Suprapubic skin (tissue), 4 donors: ENCODE data around the gene VEGFA. TPM values are rescaled to one million over a fixed set of nuclear protein-coding genes. Genes with fewer than 3 reads are reported as not detected.

ENCODE experiments used
- DNase-seq, 2 donors: peaks; one replicate each; pipeline ENCODE4 v3.0.0-alpha.2; 2019; ENCODE audit warnings: low spot score in 2 of 2
- H3K27ac ChIP-seq: fragments of 200-600 bp; sonication (generic); one replicate; pipeline ENCODE4 v1.5.1; 2019
- H3K27me3 ChIP-seq: fragments of 200-600 bp; sonication (generic); one replicate; pipeline ENCODE4 v1.5.1; 2019
- H3K36me3 ChIP-seq: fragments of 200-600 bp; sonication (generic); one replicate; pipeline ENCODE4 v1.5.1; 2019
- H3K4me1 ChIP-seq: fragments of 200-600 bp; sonication (generic); one replicate; pipeline ENCODE4 v1.5.1; 2019
- H3K4me3 ChIP-seq: fragments of 200-600 bp; sonication (generic); one replicate; pipeline ENCODE4 v1.5.1; 2019; ENCODE audit warnings: mild to moderate bottlenecking
- H3K9me3 ChIP-seq: fragments of 200-600 bp; sonication (generic); one replicate; pipeline ENCODE4 v1.5.1; 2019
- EP300 ChIP-seq: sonication (generic); formaldehyde crosslinking; IDR thresholded peaks from one replicate; pipeline ENCODE4 v1.6.1; 2017; ENCODE audit warnings: antibody characterized with exemption
- POLR2A ChIP-seq, 2 donors: fragments of 450-650 bp; IDR thresholded peaks; one replicate each; pipeline ENCODE4 v1.6.1; 2017; ENCODE audit warnings: antibody characterized with exemption in 2 of 2, mild to moderate bottlenecking in 2 of 2, moderate library complexity in 2 of 2
- POLR2AphosphoS5 ChIP-seq, 3 donors: sonication (generic); formaldehyde crosslinking; IDR thresholded peaks; one replicate each; pipeline ENCODE4 v1.6.1; 2017; ENCODE audit warnings: antibody characterized with exemption in 3 of 3
- WGBS: methylation state at CpG from one replicate; pipeline ENCODE4 v1.1.5; 2018; 5-methylcytosine and 5-hydroxymethylcytosine counted together
- total RNA-seq, 4 donors: library from RNA; depleted of rRNA; stranded (reverse); fragments of >200 nt; gene quantifications; one replicate each; pipeline ENCODE4 v1.1.0, GENCODE V29; 2016
- TF ChIP-seq, protein P1 (sequence below), 2 donors: fragments of 200-600 bp in 1 of 2; fragments of 450-650 bp in 1 of 2; sonication (generic) in 1 of 2; IDR thresholded peaks; one replicate each; pipeline ENCODE4 v1.5.1; 2016 to 2019; ENCODE audit warnings: antibody characterized with exemption in 2 of 2, mild to moderate bottlenecking in 1 of 2, moderate library complexity in 1 of 2

VEGFA gene
- total RNA-seq, 4 donors from 2014 or later = 25.4 to 147 (median 43.6) TPM

DNA sequence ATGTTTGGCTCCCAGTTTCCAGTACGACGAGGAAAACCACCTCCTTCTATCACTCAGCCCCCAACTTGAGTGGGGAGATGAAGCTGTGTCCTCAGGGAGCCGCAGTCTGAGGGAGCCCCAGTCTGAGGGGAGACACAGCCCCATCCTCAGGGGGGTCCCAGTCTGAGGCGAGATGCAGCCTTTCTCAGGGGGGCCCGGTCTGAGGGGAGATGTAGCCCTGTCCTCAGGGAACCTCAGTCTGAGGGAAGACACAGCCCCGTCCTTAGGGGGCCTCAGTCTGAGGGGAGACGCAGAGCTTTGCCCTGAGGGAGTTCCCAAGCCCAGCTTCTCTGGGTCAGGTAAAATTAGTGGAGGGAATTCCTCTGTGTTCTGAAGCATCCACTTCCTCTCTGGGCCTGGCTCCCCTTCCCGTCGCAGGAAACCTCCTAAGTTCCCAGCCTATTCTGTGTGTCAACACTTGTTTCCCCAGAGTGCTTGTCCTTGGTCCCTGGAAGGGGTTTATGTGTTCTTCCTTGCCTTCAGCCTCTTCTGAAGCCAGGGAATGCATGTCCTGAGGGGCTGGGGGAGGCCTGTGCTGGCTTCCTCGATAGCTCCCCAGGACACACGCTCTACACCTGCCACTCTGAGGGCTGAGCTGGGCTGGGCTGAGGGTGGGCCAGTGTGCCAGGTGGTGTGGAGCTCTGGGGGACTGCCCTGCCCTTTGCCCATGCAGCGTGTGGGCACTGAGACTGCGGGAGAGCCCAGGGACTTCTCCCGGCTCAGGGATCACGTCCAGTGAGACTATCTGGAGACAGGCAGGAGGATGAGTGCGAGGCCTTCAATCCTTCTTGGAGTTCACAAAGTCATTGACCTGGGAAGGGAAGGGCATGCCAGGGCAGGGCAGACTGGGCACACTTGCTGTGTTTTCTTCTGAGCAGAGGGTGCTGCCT lies 55.4 kb downstream of the VEGFA start:
- Histone ChIP-seq H3K4me3 (no peak overlapping the region), H3K27ac (no peak overlapping the region), H3K36me3 (no peaks in the 10 kb centered on the region), H3K4me1 (no peaks in the 10 kb centered on the region), H3K9me3 (no peaks in the 10 kb centered on the region), H3K27me3 (no peaks in the 10 kb centered on the region)
- 89% methylated on average over 12 of the region's 16 CpGs for WGBS
- no peak for TF ChIP-seq POLR2A (IDR thresholded peaks at IDR 0.05)
- TF ChIP-seq, protein P1, sequence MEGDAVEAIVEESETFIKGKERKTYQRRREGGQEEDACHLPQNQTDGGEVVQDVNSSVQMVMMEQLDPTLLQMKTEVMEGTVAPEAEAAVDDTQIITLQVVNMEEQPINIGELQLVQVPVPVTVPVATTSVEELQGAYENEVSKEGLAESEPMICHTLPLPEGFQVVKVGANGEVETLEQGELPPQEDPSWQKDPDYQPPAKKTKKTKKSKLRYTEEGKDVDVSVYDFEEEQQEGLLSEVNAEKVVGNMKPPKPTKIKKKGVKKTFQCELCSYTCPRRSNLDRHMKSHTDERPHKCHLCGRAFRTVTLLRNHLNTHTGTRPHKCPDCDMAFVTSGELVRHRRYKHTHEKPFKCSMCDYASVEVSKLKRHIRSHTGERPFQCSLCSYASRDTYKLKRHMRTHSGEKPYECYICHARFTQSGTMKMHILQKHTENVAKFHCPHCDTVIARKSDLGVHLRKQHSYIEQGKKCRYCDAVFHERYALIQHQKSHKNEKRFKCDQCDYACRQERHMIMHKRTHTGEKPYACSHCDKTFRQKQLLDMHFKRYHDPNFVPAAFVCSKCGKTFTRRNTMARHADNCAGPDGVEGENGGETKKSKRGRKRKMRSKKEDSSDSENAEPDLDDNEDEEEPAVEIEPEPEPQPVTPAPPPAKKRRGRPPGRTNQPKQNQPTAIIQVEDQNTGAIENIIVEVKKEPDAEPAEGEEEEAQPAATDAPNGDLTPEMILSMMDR (IDR thresholded peaks at IDR 0.05) = no peak
- TF ChIP-seq POLR2AphosphoS5 (IDR thresholded peaks at IDR 0.05) = no peak
- no peak for DNase-seq

DNA sequence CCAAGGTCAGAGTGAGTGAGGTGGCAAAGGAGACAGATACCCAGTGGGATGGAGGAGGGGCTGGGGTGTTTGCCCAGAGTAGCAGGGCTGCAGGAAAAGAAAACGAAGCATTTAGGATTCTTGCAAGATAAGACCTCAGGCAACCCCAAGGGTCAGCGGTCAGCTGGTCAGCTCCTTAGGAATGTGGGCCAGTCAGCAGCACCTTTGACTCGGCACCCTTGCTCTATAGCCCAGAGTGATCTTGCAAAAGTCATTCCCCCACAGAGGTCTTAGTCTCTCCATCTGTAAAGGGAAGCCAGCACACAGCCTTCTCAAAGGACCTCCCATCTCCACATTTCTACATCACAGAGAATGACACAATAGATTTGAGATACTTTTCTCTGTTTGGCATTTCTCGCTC lies 56.7 kb downstream of the VEGFA start:
- Histone ChIP-seq H3K4me3 (no peak overlapping the region), H3K4me1 (no peaks in the 10 kb centered on the region), H3K27me3 (no peaks in the 10 kb centered on the region), H3K36me3 (no peaks in the 10 kb centered on the region), H3K9me3 (no peaks in the 10 kb centered on the region), H3K27ac (no peak overlapping the region)
- no peak for DNase-seq
- WGBS = 86% methylated on average over 4 of the region's 4 CpGs
- TF ChIP-seq, protein P1 (IDR thresholded peaks at IDR 0.05) = no peak
- TF ChIP-seq POLR2A (IDR thresholded peaks at IDR 0.05) = no peak
- TF ChIP-seq EP300 = no peak
- no peak for TF ChIP-seq POLR2AphosphoS5 (IDR thresholded peaks at IDR 0.05)

DNA sequence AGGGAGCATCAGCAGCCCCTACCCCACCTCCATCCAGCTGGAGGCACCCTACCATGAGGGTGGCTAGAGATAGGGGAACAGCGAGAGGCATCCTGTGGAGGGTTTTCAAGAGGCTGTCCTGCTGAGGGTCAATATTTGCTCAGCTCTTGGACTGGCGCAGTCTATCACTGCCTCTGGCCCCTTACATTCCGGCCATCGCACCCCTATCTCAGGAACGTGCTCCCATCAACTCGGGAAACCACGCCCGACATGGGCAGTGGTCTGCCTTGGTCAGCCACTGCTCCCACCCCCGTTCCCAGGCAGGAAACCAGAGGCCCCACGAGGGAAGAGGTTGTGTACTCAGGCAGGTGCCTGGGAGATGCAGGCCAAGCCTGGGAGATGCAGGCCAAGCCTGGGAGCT lies 57.9 kb downstream of the VEGFA start:
- Histone ChIP-seq H3K4me1 (no peaks in the 10 kb centered on the region), H3K27me3 (no peaks in the 10 kb centered on the region), H3K4me3 (no peak overlapping the region), H3K36me3 (no peaks in the 10 kb centered on the region), H3K27ac (no peak overlapping the region), H3K9me3 (no peaks in the 10 kb centered on the region)
- DNase-seq = no peak
- 86% methylated on average over 9 of the region's 10 CpGs for WGBS
- TF ChIP-seq POLR2AphosphoS5 (IDR thresholded peaks at IDR 0.05) = no peak
- TF ChIP-seq EP300 = no peak
- TF ChIP-seq POLR2A (IDR thresholded peaks at IDR 0.05) = no peak
- TF ChIP-seq, protein P1 (IDR thresholded peaks at IDR 0.05) = no peak

DNA sequence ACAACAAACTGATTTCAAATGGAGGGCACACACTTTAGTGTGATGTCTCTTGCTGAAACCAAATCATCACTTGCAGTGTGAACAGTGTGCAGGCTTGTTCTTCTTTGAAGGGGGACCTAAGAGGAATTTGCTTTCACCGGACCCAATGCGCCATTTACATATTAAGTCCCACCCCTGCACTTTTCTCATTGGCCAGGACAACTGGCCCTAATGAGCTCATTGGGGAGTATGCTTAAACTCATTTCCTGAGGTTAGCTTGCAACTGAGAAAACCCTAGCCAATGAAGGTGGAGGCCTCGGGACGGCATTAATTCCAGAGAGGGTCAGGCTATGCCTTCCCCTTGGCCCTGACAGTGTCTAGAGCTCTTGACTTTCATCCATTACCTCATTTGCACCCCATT lies 58.7 kb downstream of the VEGFA start:
- no peaks in the 10 kb centered on the region for H3K9me3 ChIP-seq
- H3K27me3 ChIP-seq = no peaks in the 10 kb centered on the region
- TF ChIP-seq, protein P1 (IDR thresholded peaks at IDR 0.05) = no peak
- no peak for TF ChIP-seq POLR2A (IDR thresholded peaks at IDR 0.05)
- no peak for TF ChIP-seq POLR2AphosphoS5 (IDR thresholded peaks at IDR 0.05)
- no peak for TF ChIP-seq EP300
- no peak for DNase-seq
- H3K27ac ChIP-seq = no peak overlapping the region
- 95% methylated on average over 4 of the region's 4 CpGs for WGBS
- H3K4me3 ChIP-seq = no peak overlapping the region
- no peaks in the 10 kb centered on the region for H3K36me3 ChIP-seq
- H3K4me1 ChIP-seq = no peaks in the 10 kb centered on the region

DNA sequence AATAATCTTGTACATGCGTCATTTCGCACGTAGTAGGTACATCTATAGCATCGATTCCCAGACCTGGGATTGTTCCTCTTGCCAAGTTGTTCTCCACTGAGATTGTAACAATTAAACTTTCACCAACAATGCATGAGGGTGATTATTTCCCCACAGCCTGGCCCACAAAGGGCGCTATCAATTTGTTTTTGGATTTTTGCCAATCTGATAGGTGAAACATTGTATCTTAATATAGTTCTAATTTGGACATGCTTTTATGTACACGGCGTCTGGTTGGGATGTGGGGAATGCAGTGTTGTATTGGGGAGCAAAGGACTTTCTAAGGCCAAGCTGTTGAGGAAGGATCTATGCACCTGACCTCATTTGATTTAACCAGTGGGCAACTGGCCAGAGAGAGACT lies 59.5 kb downstream of the VEGFA start:
- DNase-seq = no peak
- H3K27me3 ChIP-seq = no peaks in the 10 kb centered on the region
- no peak overlapping the region for H3K27ac ChIP-seq
- no peak for TF ChIP-seq POLR2A (IDR thresholded peaks at IDR 0.05)
- TF ChIP-seq EP300 = no peak
- TF ChIP-seq POLR2AphosphoS5 (IDR thresholded peaks at IDR 0.05) = no peak
- TF ChIP-seq, protein P1 (IDR thresholded peaks at IDR 0.05) = no peak
- WGBS = 68% methylated on average over 7 of the region's 7 CpGs
- no peaks in the 10 kb centered on the region for H3K36me3 ChIP-seq
- H3K4me1 ChIP-seq = no peaks in the 10 kb centered on the region
- no peak overlapping the region for H3K4me3 ChIP-seq
- no peaks in the 10 kb centered on the region for H3K9me3 ChIP-seq
